BLaER1 (cell line): ENCODE data around the gene RALGPS2.

Source experiments
- H3K27ac ChIP-seq: shearing (Covaris generic); formaldehyde crosslinking; 2 replicates; pipeline ENCODE4 v1.8.1; 2022
- H3K27me3 ChIP-seq: shearing (Covaris generic); formaldehyde crosslinking; 2 replicates; pipeline ENCODE4 v1.8.1; 2022
- H3K36me3 ChIP-seq: shearing (Covaris generic); formaldehyde crosslinking; 2 replicates; pipeline ENCODE4 v1.8.1; 2022
- H3K4me1 ChIP-seq: shearing (Covaris generic); formaldehyde crosslinking; 2 replicates; pipeline ENCODE4 v1.8.1; 2022
- H3K4me2 ChIP-seq: shearing (Covaris generic); formaldehyde crosslinking; 2 replicates; pipeline ENCODE4 v1.8.1; 2022
- H3K4me3 ChIP-seq: shearing (Covaris generic); formaldehyde crosslinking; 2 replicates; pipeline ENCODE4 v1.8.1; 2022
- H3K9ac ChIP-seq: shearing (Covaris generic); formaldehyde crosslinking; 2 replicates; pipeline ENCODE4 v1.8.1; 2022
- H3K9me3 ChIP-seq: shearing (Covaris generic); formaldehyde crosslinking; 2 replicates; pipeline ENCODE4 v1.8.1; 2022
- H4K20me1 ChIP-seq: shearing (Covaris generic); formaldehyde crosslinking; 2 replicates; pipeline ENCODE4 v1.8.1; 2022
- Cebpa-rat ChIP-seq: shearing (Covaris generic); IDR thresholded peaks from 2 replicates; pipeline ENCODE4 v1.8.1; 2022

The RALGPS2 gene

DNA sequence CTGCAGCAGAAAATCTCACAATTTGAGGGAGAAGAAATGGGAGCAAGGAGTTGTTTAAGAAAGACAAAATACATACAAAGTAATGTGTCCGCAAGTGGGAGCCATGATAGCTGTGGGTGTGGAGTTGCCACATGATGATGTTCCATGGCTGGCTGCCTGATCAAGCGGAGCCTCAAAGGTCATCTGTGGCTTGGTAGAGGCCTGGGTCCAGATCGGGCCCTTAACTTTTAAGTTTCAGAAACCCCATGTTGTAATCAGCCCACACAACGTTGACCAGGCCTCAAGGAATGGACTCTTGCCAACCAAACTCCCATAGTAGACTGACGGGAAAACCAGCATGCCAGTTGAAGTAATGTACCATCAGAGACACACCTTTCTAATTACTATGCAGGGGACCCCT is 210.6 kb downstream of the RALGPS2 start:
- no peak for TF ChIP-seq Cebpa-rat
- no peaks in the 10 kb centered on the region for H3K36me3 ChIP-seq
- no peaks in the 10 kb centered on the region for H4K20me1 ChIP-seq
- no peaks in the 10 kb centered on the region for H3K27me3 ChIP-seq
- H3K27ac ChIP-seq: no peak overlapping the region
- no peak overlapping the region for H3K4me3 ChIP-seq
- H3K4me2 ChIP-seq: no peak overlapping the region
- no peaks in the 10 kb centered on the region for H3K9me3 ChIP-seq
- no peak overlapping the region for H3K9ac ChIP-seq
- H3K4me1 ChIP-seq: peaks cover 24% of the 10 kb centered on the region

DNA sequence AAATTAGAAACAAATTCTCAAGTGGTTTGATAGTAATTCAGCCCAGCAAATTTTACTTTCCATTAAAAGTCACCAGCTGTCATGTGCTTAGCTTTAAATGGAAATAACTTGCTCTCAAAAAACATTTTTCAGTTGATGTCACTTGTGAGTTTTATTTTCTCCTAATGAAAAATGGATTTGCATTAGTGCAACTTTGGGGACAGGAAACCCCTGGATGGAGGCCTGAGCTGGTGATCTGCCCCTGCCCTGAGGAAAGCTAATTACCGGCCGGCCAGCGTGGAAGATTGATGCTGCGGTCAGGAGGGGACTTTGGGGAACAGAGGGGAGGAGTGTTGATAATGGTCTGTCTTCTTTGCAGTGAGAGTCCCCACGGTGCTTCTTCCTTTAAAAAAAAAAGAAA is 212.7 kb downstream of the RALGPS2 start:
- Histone ChIP-seq H3K27me3 (no peaks in the 10 kb centered on the region), H3K9me3 (no peaks in the 10 kb centered on the region), H3K27ac (no peak overlapping the region), H3K4me1 (peaks cover 19% of the 10 kb centered on the region), H3K4me2 (no peak overlapping the region), H3K4me3 (no peak overlapping the region), H4K20me1 (no peaks in the 10 kb centered on the region), H3K9ac (no peak overlapping the region), H3K36me3 (no peaks in the 10 kb centered on the region)
- TF ChIP-seq Cebpa-rat: no peak

DNA sequence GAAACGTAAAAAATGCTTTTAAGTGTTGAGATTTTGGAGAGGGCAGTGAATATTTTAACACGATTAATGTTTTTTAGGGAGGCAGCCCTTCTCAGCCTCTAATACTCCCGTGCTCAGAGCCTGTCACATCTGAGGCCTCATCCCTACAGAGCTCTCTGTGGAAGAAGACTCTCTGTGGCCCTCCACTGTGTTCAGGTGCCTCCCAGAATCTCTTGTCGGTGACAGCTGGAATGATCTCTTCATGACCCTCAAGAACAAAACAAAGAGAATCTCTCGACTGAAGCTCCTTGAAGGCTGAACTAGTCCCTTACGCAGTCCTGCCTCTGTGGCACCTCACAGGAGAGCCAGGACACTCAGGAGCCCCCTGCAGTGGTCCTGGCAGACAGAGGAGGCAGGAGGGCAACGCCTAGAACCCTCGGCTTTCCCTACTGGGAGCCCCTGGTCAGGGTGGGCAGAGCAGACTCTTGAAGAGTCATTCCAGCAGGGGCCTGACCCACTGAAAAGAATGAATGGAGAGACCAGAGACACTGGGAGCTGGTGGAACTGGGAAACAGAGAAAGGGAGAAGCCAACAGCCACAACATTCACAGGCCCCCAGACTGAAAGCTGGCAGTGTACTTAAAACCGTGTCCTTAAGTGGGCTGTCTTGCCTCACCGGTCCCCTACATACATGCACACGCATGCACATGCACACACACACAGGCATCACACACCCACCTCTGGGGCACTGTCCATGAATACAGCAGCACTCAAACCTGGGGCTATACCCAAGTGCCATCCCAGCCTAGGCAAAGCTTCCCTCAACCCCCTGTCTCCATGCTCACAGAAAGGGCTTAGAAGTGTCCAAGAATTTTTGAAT is 213.3 kb downstream of the RALGPS2 start:
- Histone ChIP-seq H3K9me3 (no peaks in the 10 kb centered on the region), H3K36me3 (no peaks in the 10 kb centered on the region), H3K4me3 (no peak overlapping the region), H3K27ac (no peak overlapping the region), H3K4me1 (peaks cover 24% of the 10 kb centered on the region), H4K20me1 (no peaks in the 10 kb centered on the region), H3K9ac (no peak overlapping the region), H3K27me3 (no peaks in the 10 kb centered on the region), H3K4me2 (no peak overlapping the region)
- no peak for TF ChIP-seq Cebpa-rat

DNA sequence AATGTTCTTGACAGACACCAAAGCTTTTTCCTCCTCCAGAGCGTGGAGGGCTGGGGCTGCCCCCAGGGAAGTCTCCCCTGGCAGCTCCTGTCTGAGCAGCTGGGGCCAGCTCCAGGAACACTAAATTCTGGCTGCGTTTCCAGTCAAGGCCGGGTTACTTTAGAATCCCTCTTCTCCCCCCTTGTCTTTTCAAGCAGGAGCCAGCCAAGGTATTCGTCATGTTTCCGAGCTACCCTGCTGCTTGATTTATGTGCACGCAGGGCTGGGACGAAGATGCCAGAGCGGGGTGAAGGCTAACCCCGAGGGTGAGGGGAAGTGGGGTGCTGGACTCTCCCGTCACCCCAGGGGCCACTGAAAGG is 213.9 kb downstream of the RALGPS2 start:
- H3K4me2 ChIP-seq: no peak overlapping the region
- H4K20me1 ChIP-seq: no peaks in the 10 kb centered on the region
- no peak overlapping the region for H3K4me3 ChIP-seq
- H3K27me3 ChIP-seq: no peaks in the 10 kb centered on the region
- H3K27ac ChIP-seq: no peak overlapping the region
- no peak for TF ChIP-seq Cebpa-rat
- H3K9me3 ChIP-seq: no peaks in the 10 kb centered on the region
- no peaks in the 10 kb centered on the region for H3K36me3 ChIP-seq
- H3K4me1 ChIP-seq: peaks cover 20% of the 10 kb centered on the region
- H3K9ac ChIP-seq: no peak overlapping the region

DNA sequence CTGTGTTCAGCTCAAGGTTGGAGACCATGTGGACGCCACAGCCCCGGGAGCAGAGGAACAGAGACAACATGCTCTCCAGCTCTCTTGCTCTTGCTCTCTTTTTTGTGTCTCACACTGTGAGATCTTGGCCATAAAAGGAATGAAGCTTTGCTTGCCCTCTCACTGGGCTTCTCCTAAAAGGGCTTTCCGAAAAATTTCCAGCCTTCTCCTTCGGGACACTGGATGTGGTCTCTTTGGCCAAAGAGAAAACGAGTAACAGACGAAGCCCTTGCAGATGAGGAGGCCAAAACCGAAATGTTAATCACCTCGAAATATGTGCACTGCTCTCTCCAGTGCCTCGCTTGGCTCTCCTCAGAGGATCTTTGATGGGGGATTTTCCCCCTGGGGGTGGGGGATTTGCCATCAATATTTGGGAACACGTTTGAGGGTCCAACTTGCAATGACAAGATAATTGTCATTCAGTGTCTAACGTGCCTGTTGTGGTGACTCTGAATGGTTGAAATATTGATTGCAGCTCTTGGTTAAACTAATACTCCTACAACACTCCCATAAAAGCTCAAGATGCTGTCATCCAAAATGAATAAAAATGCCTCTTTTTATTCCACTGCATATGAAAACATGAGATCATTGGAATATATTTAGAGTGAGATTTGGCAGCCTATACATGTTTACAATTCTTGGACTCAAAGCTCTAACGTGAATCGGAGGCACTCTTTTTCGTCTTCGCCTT is 214.5 kb downstream of the RALGPS2 start:
- Histone ChIP-seq H4K20me1 (no peaks in the 10 kb centered on the region), H3K27me3 (no peaks in the 10 kb centered on the region), H3K36me3 (no peaks in the 10 kb centered on the region), H3K4me3 (no peak overlapping the region), H3K4me2 (no peak overlapping the region), H3K9ac (no peak overlapping the region), H3K4me1 (peaks cover 17% of the 10 kb centered on the region), H3K9me3 (no peaks in the 10 kb centered on the region), H3K27ac (no peak overlapping the region)
- TF ChIP-seq Cebpa-rat: no peak

DNA sequence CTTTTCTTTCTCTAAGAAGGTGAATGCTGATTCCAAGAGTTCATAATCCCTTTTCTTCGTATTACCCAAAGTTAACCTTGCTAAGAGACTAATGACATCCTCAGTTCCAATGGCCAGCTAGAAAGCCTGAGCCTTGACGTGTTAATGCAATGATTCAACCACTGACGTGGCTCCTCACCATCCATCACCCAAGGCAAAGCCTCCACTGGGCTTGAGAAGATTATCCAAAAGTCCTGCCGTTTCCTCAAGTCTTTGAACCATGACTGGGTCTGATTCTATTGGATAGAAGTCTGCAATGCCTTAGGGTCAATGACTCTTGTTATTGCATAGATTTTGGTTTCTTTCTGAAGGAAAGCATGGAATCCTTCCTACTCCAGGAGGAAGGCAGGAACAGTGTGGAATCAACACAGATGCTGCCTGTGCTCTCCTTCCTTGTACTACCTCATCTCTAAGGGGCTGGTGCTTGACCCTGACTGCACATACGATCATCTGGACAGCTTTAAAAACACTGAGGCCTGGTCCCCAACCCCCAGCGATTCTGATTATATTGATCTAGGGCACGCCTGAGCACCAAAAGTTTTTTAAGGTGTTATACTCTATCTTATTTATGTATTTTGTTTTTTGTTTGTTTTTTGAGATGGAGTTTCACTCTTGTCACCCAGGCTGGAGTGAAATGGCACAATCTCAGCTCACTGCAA is 215.2 kb downstream of the RALGPS2 start:
- H3K9ac ChIP-seq: no peak overlapping the region
- H3K27ac ChIP-seq: no peak overlapping the region

DNA sequence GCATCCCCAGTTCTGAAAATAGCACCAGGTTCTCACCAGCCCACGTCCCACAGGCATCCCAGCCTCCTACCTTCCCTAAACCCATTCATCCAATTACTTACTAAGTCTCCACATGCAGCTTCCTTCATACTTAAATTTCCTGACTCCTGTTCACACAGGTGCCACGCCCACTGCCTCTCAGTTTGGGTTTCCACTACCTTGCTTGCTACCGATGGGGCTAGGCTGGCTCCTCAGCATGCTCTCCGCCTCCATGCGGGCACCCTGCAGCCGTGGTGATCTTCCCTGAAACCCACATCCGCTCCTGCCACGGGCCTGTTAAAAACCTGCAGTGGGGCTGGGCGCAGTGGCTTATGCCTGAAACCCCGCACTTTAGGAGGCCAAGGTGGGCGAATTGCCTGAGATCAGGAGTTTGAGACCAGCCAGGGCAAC is 216.2 kb downstream of the RALGPS2 start:
- Histone ChIP-seq H3K4me1 (peaks cover 17% of the 10 kb centered on the region), H3K36me3 (no peaks in the 10 kb centered on the region), H3K27ac (no peak overlapping the region), H3K9me3 (no peaks in the 10 kb centered on the region), H4K20me1 (no peaks in the 10 kb centered on the region), H3K4me2 (peak overlapping the region; percentile 39), H3K4me3 (no peak overlapping the region), H3K9ac (no peak overlapping the region), H3K27me3 (no peaks in the 10 kb centered on the region)
- no peak for TF ChIP-seq Cebpa-rat

More for the DNA sequence above, 215.2 kb downstream of the RALGPS2 start:
- no peak overlapping the region for H3K4me2 ChIP-seq
- peaks cover 17% of the 10 kb centered on the region for H3K4me1 ChIP-seq
- no peak for TF ChIP-seq Cebpa-rat
- H3K9me3 ChIP-seq: no peaks in the 10 kb centered on the region
- no peaks in the 10 kb centered on the region for H3K27me3 ChIP-seq
- no peaks in the 10 kb centered on the region for H4K20me1 ChIP-seq
- no peak overlapping the region for H3K4me3 ChIP-seq
- H3K36me3 ChIP-seq: no peaks in the 10 kb centered on the region

DNA sequence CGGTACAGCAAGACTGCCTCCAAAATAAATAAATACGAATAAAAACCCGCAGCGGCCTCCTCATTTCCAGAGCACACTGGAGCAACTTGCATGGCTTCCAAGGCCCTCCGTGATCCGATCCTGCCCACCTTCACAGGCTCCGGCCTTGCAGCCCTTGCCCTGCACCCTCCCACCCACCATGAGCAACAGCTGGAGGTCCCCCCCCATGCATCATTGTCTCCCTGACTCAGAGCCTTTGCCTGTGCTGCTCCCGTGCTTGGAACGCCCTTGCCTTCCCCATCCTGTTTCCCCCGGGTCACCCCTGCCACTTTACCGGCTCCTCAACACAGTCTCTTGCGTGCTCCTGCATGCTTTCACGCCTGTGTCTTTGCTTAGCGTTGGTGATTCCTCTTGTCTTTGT is 216.8 kb downstream of the RALGPS2 start:
- H3K27me3 ChIP-seq: no peaks in the 10 kb centered on the region
- H3K36me3 ChIP-seq: no peaks in the 10 kb centered on the region
- H3K4me1 ChIP-seq: peaks cover 17% of the 10 kb centered on the region
- H4K20me1 ChIP-seq: no peaks in the 10 kb centered on the region
- no peak overlapping the region for H3K4me3 ChIP-seq
- no peak overlapping the region for H3K27ac ChIP-seq
- no peak overlapping the region for H3K4me2 ChIP-seq
- H3K9ac ChIP-seq: no peak overlapping the region
- no peak for TF ChIP-seq Cebpa-rat
- no peaks in the 10 kb centered on the region for H3K9me3 ChIP-seq

DNA sequence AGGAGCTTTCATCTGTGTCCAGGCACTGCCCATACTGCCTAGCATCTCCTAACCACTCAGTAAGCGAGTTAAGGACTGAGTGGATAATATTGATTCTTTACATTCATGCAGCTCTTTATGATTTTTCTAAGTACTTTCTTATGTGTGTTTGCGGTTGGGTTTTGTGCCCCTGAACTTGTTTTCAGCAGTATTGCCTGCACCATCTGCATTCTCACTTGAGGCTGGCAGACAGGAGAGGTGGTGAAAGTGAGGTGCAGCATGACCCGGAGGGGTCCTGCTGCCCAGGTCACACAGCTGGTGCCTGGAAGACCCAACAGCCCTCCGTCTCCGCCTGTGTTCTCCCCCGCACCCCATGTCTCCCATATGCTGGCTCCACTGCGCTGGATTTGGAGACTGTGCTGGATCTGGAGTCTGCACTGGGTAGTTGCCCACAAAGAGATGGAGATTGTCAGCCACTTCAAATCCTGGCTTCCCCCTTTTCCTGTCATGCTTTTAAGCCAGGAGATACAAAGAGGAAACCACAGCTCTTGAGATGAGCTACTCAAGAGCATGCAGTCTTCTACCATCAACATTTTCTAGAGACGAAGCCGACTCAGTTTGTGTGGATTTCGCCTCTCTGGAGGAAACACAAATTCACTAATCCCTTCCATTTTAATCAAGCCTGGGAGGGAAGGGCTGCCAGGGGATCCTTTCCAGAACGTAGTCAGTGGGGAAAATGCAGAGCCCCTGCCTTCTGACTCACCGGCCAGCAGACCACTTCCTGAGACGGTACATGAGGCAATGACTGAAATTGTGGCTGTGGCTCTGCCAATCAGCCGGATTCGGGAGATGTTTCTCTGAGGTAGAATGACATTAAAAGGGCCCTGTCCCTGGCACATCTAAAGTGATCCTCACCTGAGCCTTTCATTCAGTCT is 217.5 kb downstream of the RALGPS2 start:
- peak overlapping the region; percentile 25; the same call in 1 of the 2 replicates for H3K4me2 ChIP-seq
- no peak overlapping the region for H3K27ac ChIP-seq
- H3K9me3 ChIP-seq: no peaks in the 10 kb centered on the region
- no peaks in the 10 kb centered on the region for H4K20me1 ChIP-seq
- H3K27me3 ChIP-seq: no peaks in the 10 kb centered on the region
- no peak for TF ChIP-seq Cebpa-rat
- peaks cover 17% of the 10 kb centered on the region for H3K4me1 ChIP-seq
- no peak overlapping the region for H3K9ac ChIP-seq
- H3K4me3 ChIP-seq: no peak overlapping the region
- no peaks in the 10 kb centered on the region for H3K36me3 ChIP-seq
